ENCODE measurements around the gene FKBP5.
"Not testable (repeated sequence)": the region's sequence is repeated elsewhere in the genome, so short reads cannot be mapped to it uniquely, and the experiment has no call there.

Gene FKBP5

DNA sequence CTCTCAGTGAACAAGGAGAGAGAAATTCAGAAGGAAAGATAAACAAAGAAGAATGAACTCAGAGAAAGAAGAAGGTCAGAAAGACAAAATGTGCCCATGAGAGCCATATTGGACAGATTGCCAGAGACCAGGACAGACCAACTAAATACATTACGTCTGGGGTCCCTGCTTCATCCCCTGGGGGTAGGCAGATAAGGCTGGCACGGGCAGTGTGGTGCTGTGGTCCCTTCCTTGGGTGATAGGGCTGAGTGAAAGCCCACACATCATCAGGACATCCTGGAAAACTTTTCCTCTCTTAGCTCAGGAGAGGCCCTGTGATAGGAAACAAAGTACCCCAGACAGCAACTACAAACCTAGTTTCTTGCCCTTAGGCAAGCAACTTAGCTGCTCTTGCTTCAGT is 34.9 kb upstream of the FKBP5 start:
- no peak for DNase-seq

DNA sequence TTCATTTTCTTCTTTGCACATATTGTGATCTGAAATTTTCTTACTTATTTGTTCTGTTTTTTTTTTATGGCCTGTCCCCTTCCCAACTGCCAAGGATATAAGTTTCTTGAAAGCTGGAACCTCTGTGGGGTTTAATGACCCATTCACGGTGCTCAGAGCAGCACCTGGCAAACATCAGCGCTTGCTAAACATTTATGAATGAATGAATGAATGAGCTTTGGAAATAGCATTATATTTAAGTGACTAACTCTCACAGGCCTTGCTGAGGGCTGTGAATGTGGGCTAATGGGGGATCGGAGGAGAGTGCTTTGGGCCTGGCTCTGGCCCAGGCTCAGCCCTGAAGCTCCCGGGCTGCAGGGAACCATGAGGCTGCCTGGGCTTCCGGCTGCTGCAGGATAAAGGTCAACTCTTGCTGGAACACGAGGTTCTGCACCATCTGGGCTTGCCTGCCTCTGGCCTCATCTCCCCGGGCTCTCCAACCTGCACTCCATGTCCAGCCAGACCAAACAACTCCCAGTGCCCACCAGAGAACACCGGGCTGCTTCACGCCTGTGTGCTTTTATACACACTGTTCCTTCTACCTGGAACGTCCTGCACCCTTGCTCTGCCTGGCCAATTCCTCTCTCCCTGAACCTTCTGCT is 33.5 kb upstream of the FKBP5 start:
- no peak for DNase-seq

DNA sequence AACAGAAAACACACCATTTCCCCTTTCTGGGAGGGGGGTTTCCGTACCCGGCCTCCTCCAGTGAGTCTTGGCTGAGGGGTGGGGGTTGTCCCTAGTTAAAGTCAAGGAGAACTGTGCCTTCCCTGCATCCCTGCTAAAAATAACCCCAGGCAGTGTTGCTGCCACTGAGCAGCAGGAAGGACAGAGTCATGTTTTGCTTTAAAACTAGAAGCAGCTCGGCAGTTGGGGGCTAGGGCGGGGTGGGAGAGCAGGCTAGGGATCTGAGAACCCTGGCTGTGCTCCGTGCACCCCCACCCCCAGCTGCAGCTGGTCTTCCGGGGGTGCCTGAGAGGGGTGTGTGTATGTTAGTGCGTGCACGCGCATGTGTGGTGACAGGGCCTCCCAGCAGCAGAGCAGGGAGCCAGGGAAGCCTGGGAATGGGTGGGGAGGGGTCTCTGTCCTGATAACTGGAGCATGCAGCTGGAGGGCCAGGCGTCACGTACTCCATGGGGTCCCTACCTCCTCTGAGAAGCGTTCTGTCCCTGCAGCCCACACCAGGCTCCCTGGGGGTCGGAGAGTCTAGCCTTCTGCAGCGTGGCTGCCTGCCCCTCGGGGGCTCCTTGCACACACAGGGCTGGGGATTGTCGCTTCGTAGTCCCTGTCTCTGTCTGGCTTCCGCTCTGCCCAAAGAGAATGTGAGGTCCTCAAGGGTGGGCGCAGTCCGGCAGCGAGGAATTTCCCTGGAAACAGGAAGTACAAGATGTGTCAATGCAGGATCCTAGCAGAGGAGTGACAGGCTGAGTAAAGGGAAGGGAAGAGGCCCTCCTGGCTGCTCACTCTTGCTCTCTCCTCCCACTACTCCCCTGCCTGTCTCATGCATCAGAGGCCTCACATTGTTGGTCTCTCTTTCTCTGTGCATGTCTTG is 31.4 kb upstream of the FKBP5 start:
- peak; percentile 17 for DNase-seq

DNA sequence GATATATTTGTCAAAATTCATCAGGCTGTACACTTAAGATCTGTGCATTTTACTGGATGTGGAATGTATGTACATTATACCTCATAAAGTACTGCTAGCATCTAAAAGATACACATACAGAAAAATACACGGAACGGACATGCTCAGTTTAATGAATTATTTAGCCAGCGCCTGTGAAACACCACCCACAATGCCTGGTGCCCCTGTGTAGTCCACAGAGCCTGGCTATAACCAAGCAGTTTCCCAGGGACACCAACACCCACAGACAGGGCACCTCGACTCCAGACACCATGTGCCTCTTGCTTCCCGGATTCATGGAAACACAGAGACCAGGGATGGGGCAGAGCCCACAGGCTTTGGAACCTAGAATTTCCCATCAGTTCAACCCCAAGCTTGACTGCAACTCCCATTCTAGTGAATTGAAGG is 30.7 kb upstream of the FKBP5 start:
- DNase-seq = no peak

DNA sequence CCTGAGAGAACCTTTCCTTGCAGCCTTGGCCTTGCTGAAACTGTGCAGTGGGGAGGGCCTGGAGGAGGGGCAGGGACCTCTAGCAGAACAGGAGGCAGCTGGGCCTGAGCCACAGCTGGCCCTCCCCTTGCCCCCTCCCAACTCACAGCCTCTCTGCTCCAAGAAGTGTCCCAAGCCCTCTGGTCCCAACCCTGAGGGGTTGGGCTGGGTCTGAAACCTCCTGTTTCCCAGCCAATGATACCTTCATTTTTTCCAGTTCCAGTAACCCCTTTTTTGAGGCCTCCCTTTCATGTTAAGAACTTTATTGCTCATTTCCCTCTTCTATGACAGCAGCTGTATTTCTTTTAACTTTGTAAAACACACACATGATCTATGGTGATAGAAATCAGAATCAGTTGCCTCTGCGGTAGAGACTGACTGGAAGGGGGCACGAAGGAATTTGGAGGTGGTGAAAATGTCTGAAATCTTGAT is 30.2 kb upstream of the FKBP5 start:
- no peak for DNase-seq

DNA sequence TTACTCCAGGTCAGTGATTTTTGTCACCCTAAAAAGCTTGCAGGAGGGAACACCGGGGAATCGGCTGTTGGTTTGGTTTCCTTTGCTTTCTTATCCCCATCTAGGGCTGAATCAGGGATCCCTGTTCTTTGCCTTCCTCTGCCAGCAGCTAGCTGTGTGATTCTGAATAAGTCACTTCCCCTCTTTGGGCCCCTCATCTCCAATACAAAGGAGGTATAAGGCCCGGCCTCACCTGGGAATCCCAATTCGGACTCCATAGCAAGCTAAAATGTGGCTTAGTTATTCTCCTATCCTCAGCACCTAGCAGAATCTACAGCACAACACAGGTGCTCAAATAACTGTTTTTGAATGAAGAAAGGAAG is 29.6 kb upstream of the FKBP5 start:
- DNase-seq = no peak

DNA sequence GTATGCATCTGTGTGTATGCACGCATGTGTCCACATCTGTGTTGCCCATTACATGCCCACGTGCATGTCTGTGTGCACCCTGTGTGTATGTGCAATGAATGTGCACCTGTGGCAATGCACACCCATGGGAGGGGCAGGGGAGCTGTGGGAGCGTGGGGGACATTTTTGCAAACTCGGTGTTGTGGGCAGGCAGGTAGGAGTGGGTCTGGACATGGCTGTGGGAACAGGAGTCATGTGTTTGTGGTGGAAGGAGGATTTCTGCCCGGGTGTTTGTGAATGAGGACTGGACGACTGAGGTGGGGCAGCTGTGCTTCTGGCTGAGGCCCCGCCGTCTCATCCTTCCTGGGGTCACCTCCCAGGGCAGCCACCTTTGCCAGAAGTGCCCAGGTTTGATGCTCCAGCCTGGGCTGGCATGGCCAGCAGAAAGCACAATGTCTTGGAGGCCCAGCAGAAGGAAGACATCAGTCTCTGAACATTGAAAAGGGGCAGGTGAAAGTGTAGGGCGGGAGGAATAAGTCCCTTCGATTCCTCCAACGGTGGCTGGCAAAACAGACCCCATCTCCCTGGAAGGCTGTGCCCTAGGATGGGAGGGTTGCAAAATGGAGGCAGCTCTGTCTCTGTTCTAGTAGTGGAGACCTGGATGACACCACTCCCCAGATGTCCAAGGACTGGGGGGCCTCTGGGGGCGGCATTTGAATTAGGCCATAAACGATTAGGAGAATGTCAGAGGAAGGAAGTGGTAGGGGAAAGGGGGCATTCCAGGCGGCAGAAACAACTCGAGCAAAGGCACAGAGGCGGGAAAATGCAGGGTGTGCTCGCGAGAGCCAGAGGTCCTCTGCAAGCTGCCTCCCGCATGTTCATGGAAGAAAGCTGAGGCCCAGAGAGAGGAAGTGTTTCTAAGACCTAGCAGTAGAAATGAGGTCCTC is 29.0 kb upstream of the FKBP5 start:
- no peak for DNase-seq

DNA sequence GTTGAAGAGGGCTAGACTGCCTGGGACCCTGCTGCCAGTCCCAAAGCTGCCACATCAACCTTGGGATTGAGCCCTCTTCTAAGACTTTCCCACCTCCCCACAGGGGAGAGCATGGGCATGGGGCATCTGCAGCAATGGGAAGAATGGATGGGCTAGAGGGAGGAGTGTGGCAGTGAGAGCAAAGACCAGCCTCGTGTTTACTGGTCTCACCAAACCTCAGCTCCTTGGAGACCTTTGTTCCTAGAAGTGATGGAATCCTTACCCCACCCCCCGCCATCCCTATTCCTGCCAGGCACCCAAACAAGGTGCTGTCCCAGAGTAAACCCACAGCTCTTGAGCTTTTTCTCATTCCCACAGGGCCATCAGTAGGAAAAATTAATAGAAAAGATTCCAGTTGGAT is 28.1 kb upstream of the FKBP5 start:
- DNase-seq = no peak

DNA sequence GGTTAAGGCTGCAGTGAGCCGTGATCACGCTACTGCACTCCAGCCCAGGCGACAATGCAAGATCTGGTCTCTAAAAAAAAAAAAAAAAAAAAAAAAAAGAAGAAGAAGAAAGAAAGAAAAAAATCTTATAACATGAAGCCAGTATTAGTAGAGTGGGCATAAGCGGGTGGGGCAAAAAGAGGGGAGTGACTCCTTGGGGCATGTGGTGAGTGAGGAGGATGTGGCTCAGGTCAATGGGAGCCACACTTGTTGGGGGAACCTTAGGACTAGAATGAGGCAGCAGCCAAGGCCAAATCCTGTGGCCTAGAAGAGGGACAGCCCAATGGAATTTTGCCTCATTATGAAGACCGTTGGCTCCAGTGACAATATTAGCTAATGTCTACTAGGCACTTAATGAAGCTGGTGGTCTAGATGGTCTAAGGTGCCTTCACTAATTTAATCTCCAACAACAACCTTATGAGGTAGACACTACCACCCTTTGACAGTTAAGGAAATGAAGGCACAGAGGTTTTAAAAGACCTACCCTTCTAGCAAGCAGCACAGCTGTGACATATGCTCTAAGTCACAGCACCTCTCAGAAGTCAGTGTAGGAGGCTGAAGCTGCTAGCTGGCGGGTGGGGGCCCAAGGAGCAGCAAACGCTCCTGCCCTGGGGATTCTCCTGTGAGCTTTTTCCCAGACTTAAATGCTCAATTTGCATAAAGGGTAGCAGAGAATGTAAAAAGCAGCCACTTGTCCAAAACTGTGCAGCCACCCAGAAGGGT is 24.5 kb upstream of the FKBP5 start:
- DNase-seq = no peak

DNA sequence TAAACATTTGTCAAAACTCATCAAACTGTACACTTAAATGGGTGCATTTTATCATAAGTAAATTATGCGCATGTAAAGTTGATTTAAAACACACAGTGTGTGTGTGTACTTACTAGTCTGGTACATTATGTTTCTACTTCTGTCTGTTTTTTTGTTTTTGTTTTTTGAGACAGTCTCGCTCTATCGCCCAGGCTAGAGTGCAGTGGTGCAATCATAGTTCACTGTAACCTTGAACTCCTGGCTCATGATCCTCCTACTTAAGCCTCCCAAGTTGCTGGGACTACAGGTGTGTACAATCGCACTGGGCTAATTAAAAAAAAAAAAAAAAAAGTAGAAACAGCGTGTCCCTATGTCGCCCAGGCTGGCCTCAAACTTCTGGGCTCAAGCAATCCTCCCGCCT is 23.0 kb upstream of the FKBP5 start:
- no peak for DNase-seq

DNA sequence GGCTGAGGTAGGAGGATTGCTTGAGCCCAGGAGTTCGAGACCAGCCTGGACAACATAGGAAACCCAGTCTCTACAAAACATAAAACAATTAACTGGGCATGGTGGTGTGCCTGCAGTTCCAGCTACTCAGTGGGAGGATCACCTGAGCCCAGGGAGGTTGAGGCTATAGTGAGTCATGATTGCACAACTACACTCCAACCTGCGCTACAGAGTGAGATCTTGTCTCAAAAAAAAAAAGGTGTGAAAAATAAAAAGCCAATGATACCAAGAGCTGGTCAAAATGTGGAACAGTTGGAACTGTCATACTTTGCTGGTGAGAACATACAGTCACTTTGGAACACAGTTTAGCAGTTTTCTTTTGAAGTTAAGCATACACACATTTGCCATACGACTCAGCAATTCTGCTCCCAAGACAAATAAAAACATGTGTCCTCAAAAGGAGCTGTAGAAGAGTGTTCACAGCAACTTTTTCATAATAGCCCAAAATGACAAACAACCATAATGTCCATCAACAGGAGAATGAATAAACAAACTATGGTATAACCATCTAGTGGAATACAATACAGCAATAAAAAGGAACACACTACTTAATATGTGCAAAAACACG is 21.6 kb upstream of the FKBP5 start:
- DNase-seq = no peak

DNA sequence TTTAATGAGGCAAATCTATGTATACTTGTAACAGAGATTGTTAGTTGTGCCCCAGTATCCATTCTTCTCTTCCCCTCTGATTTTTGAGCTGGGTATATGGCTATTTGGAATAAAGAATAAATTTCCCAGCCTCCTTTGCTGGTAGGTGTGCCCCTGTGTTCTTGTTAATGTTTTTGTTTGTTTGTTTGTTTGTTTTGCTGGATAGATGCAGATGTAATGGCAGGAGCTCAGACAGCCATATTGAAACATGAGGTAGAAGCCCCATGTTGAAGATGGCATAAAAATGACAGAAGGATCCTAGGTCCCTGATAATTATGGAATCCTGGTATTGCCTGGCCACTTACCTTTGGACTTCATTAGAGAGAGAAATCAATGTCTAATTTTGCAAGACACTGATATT is 19.9 kb upstream of the FKBP5 start:
- no peak for DNase-seq

DNA sequence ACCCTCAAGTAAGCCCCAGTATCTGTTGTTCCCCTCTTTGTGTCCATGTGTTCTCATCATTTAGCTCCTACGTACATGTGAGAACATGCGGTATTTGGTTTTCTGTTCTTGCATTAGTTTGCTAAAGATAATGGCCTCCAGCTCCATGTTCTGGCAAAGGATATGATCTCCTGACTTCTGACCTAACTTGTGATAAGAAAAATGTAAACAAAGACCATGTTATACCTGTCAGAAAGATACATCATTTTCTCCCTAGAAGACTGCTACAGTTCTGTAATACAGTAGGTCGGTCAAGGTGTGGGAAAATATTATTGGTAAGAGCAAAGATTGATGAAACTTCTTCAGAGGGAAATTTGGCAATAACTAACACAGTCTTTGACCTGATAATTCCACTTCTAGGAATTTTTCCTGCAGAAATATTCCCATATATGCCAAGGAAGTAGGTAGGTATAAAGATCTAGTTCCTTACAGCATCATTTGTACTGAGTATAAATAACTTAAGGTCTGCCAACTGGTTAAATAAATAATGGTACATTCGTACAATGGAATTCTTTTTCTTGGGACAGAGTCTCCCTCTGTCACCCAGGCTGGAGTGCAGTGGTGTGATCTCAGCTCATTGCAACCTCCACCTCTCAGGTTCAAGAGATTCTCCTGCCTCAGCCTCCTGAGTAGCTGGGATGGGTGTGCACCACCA is 19.1 kb upstream of the FKBP5 start:
- no peak for DNase-seq

DNA sequence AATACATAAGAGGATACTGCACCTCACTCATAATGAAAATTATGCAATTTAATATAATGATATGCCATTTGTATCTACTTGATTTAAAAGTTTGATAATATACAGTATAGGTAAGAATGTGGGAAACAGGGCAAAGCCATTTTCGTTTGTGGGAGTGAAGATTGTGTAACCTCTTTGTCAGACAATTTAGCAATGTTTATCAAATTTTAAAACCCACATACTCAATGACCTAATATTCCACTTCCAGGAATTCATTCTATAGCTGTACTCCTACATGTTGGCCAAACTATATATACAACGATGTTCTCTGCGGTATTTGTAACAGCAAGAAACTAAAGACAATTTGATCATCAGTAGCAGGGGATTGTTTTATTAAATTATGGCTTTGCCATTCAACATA is 17.8 kb upstream of the FKBP5 start:
- DNase-seq = no peak

DNA sequence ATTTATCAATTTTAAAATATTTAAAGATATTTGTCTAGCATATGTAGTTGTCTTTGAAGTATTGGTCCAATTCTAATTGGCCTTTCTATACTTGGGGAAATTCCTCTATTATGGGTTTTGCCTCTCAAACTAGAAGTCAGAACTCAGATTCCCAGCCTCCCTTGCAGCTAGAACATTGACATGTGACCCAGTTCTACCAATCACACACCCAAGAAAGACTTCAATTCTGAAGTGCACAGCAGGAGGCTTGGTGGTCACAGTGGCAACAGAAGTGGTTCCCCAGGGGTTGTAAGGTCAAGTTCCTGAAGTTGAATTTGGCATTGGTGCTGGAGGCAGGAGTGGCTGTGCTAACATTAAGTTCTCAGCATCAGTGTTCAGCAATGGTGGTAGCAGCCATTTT is 14.8 kb upstream of the FKBP5 start:
- no peak for DNase-seq

DNA sequence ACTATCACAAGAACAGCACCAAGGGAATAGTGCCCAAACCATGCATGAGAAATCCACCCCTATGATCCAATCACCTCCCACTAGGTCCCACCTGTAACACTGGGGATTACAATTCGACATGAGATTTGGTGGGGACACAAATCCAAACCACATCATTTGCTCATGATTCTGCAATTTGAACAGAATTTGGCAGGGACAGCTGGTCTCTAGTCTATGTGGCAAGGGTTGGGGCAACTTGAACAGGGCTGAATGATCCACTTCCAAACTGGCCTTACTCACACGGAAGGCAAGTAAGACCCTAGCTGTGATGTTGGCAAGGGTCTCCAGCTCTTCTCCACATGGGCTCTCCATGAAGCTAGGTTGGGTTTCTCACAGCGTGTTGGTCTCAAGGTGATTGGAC is 10.1 kb upstream of the FKBP5 start:
- DNase-seq = no peak

DNA sequence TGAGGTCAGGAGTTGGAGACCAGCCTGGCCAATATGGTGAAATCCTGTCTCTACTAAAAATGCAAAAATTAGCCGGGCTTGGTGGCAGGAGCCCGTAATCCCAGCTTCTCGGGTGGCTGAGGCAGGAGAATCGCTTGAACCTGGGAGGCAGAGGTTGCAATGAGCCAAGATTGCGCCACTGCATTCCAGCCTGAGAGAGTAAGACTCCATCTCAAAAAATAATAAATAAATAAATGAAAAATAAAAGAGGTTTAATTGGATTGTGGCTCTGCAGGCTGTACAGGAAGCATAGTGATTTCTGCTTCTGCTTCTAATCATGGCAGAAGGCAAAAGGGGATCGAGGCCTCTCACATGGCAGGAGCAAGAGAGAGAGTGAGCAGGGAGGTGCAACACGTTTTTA is 9.7 kb upstream of the FKBP5 start:
- not testable (repeated sequence) for DNase-seq

DNA sequence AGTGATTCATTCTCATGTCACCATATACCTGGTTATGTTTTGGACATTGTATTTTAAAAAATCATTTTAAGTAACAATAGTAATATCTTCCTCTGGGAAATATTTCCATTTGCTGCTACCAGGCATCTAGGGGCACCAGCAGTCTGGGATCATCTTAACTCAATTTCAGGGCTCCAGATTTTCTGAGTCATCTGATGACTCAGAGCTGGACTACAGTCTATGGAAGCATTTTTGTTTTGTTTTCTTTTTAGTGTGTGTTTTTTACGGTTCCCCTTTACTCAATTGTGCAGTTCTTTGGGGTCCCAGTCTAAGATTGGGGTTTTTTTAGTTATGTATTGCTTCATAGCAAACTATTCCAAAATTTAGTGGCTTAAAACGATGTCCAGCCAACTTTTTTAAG is 5.7 kb upstream of the FKBP5 start:
- DNase-seq = no peak

DNA sequence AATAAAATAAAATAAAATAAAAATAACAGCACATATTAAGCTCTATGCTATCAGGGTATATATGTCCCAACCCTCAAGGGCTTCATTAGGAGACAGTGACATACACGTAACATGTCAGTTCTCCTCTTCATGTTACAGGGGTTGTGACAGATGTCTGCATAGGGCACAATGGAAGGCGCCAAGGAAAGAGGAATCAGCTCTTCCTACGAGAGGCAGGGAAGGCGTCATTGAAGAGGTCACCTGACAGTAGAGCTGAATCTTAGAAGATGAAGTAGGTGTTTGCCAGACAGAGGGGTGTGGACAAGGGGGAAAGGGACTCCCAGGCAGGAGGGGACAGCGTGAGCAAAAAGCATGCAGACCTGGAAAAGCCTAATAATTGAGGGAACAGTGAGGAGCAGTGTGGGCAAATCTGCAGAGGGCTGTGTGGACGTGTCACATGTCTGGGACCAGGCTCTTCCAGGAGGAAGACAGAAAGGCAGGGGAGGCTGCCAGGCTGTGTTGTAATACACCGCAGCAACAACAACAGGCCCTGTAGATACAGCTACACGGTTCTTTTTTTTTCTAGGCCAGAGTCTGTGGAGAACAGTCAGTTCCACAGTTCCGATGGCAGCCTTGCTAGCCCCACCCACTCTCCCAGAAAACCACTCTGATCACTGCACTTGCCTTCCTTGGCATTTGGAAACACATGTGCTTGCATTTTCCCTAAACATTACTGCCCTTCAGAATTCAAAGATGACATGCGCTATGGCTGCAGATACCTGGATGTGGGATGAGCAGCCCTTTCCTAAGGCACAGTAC is 2.5 kb upstream of the FKBP5 start:
- DNase-seq = no peak

DNA sequence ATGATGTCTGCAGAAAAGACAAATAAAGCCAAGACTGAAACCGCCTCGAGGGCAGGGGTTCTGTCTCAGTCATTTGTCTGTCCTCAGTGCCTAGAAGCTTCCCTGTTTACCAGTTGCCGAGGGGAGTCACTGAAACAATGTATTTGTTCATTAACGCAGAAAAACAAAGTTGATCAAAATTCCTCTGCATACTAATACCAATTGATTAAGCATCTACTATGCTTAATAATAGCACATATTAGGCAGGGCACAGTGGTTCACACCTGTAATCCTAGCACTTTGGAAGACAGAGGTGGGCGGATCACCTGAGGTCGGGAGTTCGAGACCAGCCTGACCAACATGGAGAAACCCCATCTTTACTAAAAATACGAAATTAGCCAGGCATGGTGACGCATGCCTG is 1.8 kb upstream of the FKBP5 start:
- DNase-seq = no peak

DNA sequence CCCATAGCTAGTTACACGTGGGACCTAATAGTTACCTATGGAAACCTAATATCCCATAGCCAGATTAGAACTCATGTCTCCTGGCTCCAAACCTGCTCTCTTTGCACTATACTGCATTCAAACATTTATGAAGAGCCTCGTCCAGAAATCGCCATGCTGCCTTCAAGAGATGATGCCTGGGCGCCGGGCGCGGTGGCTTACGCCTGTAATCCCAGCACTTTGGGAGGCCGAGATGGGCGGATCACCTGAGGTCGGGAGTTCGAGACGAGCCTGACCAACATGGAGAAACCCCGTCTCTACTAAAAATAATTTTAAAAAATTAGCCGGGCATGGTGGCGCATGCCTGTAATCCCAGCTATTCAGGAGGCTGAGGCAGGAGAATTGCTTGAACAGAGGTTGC is 1.3 kb upstream of the FKBP5 start:
- DNase-seq = not testable (repeated sequence)

All from NCI-H69 (cell line).